ENCODE measurements around the gene THSD7B. TPM values are rescaled to one million over a fixed set of nuclear protein-coding genes. Genes with fewer than 3 reads are reported as not detected.

The THSD7B gene
- total and polyA plus RNA-seq, 10 of the 15 experiments (the other 5 are each of a cell fraction or from before 2014, with no cell fraction given) = 0.03 to 0.56 (median 0.28) TPM

DNA sequence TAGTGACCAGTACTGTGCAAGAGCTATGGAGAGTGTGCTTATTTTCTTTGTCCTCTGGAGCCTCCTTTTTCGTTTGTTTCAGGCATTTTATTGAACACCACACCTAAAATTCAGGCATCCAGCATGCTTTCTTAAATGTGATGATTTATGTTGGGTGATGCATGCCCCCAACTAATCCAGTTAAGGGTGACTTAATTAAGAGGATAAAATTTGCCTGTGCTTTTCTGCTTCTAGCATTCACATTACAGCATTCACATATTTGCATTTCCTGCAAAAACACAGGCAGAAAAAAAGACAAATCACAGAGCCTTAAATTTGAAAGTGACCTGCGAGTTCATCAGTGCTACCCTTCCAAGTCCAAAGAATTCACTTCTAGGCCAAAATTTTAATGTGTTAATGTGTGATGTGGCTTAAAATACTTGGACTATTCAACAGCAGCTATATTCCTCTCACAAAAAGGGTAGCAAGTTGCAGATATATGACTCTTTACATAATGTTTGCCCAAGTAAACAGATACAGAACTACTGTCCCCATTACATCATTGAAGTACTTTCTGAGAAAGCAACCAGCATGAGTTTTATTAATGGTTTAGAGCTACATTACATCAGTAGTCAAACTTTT is 286.5 kb downstream of the THSD7B start:
- Histone ChIP-seq H3K79me2 (ENCODE audit: control insufficient read depth, insufficient read depth, low read length) (no peaks in the 10 kb centered on the region), H3K4me1 (ENCODE audit: control insufficient read depth, insufficient read depth, low read length) (no peaks in the 10 kb centered on the region), H3K9me3 (replicated peaks; ENCODE audit: control insufficient read depth, insufficient read depth, low read length) (no peaks in the 10 kb centered on the region), H3K27ac (ENCODE audit: control insufficient read depth, insufficient read depth) (no peak overlapping the region), H3K27me3 (replicated peaks in 1 of 2; ENCODE audit: control insufficient read depth in 2 of 2, insufficient read depth in 2 of 2, low read length in 1 of 2) (no peaks in the 10 kb centered on the region), H3K36me3 (ENCODE audit: control insufficient read depth in 2 of 2, insufficient read depth in 2 of 2, low read length in 1 of 2) (no peaks in the 10 kb centered on the region), H2AFZ (ENCODE audit: control insufficient read depth, low read depth, low read length) (no peak overlapping the region), H3K4me3 (no peak overlapping the region), H4K20me1 (ENCODE audit: control insufficient read depth, insufficient read depth) (no peaks in the 10 kb centered on the region), H3K4me2 (ENCODE audit: control insufficient read depth, insufficient read depth) (no peak overlapping the region), H3K9ac (ENCODE audit: control insufficient read depth, insufficient read depth, low read length) (no peak overlapping the region)
- POLR2A ChIA-PET = no interaction called here
- WGBS (ENCODE audit: insufficient coverage, insufficient replicate concordance, low lambda C conversion rate, missing lambda C conversion rate) = 0% methylated on average over 2 of the region's 2 CpGs
- in situ Hi-C loops (cut with MboI) (no loop called here), intact Hi-C loops (cut with micrococcal nuclease; ENCODE audit: unreplicated experiment) (no loop called here)
- FAIRE-seq = no peak
- DNase-seq (ENCODE audit: low read depth, low spot score) = no peak
- ATAC-seq = no peak
- CTCF ChIA-PET = no interaction called here
- no peak for TF ChIP-seq YBX1 (IDR thresholded peaks at IDR 0.05)
- no peak for TF ChIP-seq CHD1 (IDR thresholded peaks at IDR 0.05; ENCODE audit: low read depth, low read length)
- TF ChIP-seq SP1 (IDR thresholded peaks at IDR 0.05; ENCODE audit: low read depth, low read length) = no peak
- TF ChIP-seq, protein P1, sequence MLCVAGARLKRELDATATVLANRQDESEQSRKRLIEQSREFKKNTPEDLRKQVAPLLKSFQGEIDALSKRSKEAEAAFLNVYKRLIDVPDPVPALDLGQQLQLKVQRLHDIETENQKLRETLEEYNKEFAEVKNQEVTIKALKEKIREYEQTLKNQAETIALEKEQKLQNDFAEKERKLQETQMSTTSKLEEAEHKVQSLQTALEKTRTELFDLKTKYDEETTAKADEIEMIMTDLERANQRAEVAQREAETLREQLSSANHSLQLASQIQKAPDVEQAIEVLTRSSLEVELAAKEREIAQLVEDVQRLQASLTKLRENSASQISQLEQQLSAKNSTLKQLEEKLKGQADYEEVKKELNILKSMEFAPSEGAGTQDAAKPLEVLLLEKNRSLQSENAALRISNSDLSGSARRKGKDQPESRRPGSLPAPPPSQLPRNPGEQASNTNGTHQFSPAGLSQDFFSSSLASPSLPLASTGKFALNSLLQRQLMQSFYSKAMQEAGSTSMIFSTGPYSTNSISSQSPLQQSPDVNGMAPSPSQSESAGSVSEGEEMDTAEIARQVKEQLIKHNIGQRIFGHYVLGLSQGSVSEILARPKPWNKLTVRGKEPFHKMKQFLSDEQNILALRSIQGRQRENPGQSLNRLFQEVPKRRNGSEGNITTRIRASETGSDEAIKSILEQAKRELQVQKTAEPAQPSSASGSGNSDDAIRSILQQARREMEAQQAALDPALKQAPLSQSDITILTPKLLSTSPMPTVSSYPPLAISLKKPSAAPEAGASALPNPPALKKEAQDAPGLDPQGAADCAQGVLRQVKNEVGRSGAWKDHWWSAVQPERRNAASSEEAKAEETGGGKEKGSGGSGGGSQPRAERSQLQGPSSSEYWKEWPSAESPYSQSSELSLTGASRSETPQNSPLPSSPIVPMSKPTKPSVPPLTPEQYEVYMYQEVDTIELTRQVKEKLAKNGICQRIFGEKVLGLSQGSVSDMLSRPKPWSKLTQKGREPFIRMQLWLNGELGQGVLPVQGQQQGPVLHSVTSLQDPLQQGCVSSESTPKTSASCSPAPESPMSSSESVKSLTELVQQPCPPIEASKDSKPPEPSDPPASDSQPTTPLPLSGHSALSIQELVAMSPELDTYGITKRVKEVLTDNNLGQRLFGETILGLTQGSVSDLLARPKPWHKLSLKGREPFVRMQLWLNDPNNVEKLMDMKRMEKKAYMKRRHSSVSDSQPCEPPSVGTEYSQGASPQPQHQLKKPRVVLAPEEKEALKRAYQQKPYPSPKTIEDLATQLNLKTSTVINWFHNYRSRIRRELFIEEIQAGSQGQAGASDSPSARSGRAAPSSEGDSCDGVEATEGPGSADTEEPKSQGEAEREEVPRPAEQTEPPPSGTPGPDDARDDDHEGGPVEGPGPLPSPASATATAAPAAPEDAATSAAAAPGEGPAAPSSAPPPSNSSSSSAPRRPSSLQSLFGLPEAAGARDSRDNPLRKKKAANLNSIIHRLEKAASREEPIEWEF (IDR thresholded peaks at IDR 0.05; ENCODE audit: insufficient replicate concordance, low read depth, low read length) = no peak
- no peak for TF ChIP-seq SPI1 (IDR thresholded peaks at IDR 0.05; ENCODE audit: borderline replicate concordance, insufficient read depth, low read depth, low read length)
- TF ChIP-seq EED (IDR thresholded peaks at IDR 0.05; ENCODE audit: low read depth) = no peak
- TF ChIP-seq, protein P2, sequence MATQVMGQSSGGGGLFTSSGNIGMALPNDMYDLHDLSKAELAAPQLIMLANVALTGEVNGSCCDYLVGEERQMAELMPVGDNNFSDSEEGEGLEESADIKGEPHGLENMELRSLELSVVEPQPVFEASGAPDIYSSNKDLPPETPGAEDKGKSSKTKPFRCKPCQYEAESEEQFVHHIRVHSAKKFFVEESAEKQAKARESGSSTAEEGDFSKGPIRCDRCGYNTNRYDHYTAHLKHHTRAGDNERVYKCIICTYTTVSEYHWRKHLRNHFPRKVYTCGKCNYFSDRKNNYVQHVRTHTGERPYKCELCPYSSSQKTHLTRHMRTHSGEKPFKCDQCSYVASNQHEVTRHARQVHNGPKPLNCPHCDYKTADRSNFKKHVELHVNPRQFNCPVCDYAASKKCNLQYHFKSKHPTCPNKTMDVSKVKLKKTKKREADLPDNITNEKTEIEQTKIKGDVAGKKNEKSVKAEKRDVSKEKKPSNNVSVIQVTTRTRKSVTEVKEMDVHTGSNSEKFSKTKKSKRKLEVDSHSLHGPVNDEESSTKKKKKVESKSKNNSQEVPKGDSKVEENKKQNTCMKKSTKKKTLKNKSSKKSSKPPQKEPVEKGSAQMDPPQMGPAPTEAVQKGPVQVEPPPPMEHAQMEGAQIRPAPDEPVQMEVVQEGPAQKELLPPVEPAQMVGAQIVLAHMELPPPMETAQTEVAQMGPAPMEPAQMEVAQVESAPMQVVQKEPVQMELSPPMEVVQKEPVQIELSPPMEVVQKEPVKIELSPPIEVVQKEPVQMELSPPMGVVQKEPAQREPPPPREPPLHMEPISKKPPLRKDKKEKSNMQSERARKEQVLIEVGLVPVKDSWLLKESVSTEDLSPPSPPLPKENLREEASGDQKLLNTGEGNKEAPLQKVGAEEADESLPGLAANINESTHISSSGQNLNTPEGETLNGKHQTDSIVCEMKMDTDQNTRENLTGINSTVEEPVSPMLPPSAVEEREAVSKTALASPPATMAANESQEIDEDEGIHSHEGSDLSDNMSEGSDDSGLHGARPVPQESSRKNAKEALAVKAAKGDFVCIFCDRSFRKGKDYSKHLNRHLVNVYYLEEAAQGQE (IDR thresholded peaks at IDR 0.05; ENCODE audit: low read depth, low read length) = no peak
- TF ChIP-seq, protein P3, sequence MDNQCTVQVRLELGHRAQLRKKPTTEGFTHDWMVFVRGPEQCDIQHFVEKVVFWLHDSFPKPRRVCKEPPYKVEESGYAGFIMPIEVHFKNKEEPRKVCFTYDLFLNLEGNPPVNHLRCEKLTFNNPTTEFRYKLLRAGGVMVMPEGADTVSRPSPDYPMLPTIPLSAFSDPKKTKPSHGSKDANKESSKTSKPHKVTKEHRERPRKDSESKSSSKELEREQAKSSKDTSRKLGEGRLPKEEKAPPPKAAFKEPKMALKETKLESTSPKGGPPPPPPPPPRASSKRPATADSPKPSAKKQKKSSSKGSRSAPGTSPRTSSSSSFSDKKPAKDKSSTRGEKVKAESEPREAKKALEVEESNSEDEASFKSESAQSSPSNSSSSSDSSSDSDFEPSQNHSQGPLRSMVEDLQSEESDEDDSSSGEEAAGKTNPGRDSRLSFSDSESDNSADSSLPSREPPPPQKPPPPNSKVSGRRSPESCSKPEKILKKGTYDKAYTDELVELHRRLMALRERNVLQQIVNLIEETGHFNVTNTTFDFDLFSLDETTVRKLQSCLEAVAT (IDR thresholded peaks at IDR 0.05) = no peak
- BruUV-seq (replicated peaks) = no TSS peak
- SMC1A ChIA-PET (ENCODE audit: uncharacterized antibody, unreplicated experiment) = interaction anchor here (1.2 kb wide), 1 partner anchor 11 kb away, joined by 3 read pairs; no protein-coding TSS in a partner anchor
- RAD21 ChIA-PET (ENCODE audit: unreplicated experiment) = no interaction called here
